K562 (cell line): ENCODE data around the gene CTSF. TPM values are rescaled to one million over a fixed set of nuclear protein-coding genes. Genes with fewer than 3 reads are reported as not detected.

Experiments used
- ATAC-seq: fragments of 200-7000 bp; cut with Tn5 transposase; 3 replicates; pipeline ENCODE4 v1.9.1; 2020; ENCODE audit warnings: moderate library complexity
- BruUV-seq: library from RNA; stranded (reverse); fragments of 400-500 nt; replicated peaks from 2 replicates; lab custom pipeline; 2021; lab: Mats Ljungman, UMichigan
- CTCF ChIA-PET: fragments of 300-600 bp; formaldehyde crosslinking; extraction: SDS; loops from one replicate; lab custom pipeline; 2021; ENCODE audit warnings: low intra/inter-chr PET ratio; lab: Yijun Ruan, JAX
- POLR2A ChIA-PET: fragments of 300-600, 350-650 bp; sonication (Branson Sonifier 250); formaldehyde crosslinking; extraction: SDS; loops from one replicate; lab custom pipeline; 2021; ENCODE audit warnings: antibody characterized with exemption, inconsistent platforms; lab: Yijun Ruan, JAX
- DNase-seq, 4 experiments: peaks; one replicate each; pipeline versions ENCODE4 v3.0.0 to v3.0.0-alpha.2; 2011 to 2018; ENCODE audit warnings: low spot score in 3 of 4, mixed read lengths in 3 of 4; ENCODE audit errors: extremely low read depth in 1 of 4
- FAIRE-seq: peaks from 2 replicates; lab custom pipeline; 2011; peaks lifted over from hg19 to GRCh38; lab: Jason Lieb, UNC
- H2AFZ ChIP-seq: 2 replicates; pipeline ENCODE4 v1.6.0; 2011; ENCODE audit warnings: low read depth, low read length, control low read depth, inconsistent platforms
- H3K27ac ChIP-seq: fragments of 200-600 bp; 3 replicates; pipeline ENCODE4 v1.8.0; 2011; ENCODE audit warnings: low read depth, mild to moderate bottlenecking, control low read depth, inconsistent platforms, low read length, moderate library complexity, mixed read lengths; ENCODE audit errors: extremely low read depth
- H3K27me3 ChIP-seq, 2 experiments: fragments of 300-600 bp in 1 of 2; 2 replicates in 1 of 2; 3 replicates in 1 of 2; pipeline versions ENCODE4 v1.6.0 to v1.8.0; 2011; ENCODE audit warnings: inconsistent platforms in 2 of 2, low read length in 2 of 2, mild to moderate bottlenecking in 1 of 2, mixed read lengths in 1 of 2, moderate library complexity in 1 of 2; ENCODE audit not compliant: control insufficient read depth in 2 of 2, insufficient read depth in 2 of 2
- H3K36me3 ChIP-seq: fragments of 300-600 bp; 3 replicates; pipeline ENCODE4 v1.8.0; 2011; ENCODE audit warnings: mild to moderate bottlenecking, low read length, inconsistent platforms; ENCODE audit not compliant: control insufficient read depth, insufficient read depth
- H3K4me1 ChIP-seq, 2 experiments: fragments of 200-600 bp in 1 of 2; replicated peaks in 1 of 2; 2 replicates in 1 of 2; 3 replicates in 1 of 2; pipeline versions ENCODE4 v1.5.1 to v1.8.0; 2011; ENCODE audit warnings: inconsistent platforms in 2 of 2, low read length in 2 of 2, mild to moderate bottlenecking in 1 of 2, mixed read lengths in 1 of 2, moderate library complexity in 1 of 2; ENCODE audit not compliant: control insufficient read depth in 2 of 2, insufficient read depth in 2 of 2
- H3K4me2 ChIP-seq: 2 replicates; pipeline ENCODE4 v1.6.1; 2011; ENCODE audit warnings: low read length, control low read depth, inconsistent platforms, mixed read lengths; ENCODE audit not compliant: insufficient read depth
- H3K4me3 ChIP-seq: fragments of 200-600 bp; sonication (generic), shearing (Covaris generic); 2 replicates; pipeline ENCODE4 v1.5.1; 2016; ENCODE audit warnings: control low read depth, inconsistent platforms
- H3K79me2 ChIP-seq: fragments of 200-600 bp; 3 replicates; pipeline ENCODE4 v1.8.0; 2011; ENCODE audit warnings: low read length, inconsistent platforms; ENCODE audit not compliant: control insufficient read depth, insufficient read depth
- H3K9ac ChIP-seq, 2 experiments: 2 replicates each; pipeline versions ENCODE4 v1.6.0 to v1.6.1; 2011; ENCODE audit warnings: low read depth in 2 of 2, low read length in 2 of 2, control low read depth in 1 of 2, inconsistent platforms in 1 of 2, mild to moderate bottlenecking in 1 of 2, mixed read lengths in 1 of 2; ENCODE audit not compliant: insufficient read depth in 1 of 2
- H3K9me1 ChIP-seq: one replicate; pipeline ENCODE4 v1.6.0; 2011; ENCODE audit warnings: inconsistent platforms, mild to moderate bottlenecking, low read length, moderate library complexity; ENCODE audit not compliant: control insufficient read depth, insufficient read depth
- H3K9me3 ChIP-seq: replicated peaks from 2 replicates; pipeline ENCODE4 v1.5.1; 2011; ENCODE audit warnings: low read depth, low read length, inconsistent platforms; ENCODE audit not compliant: control insufficient read depth, insufficient read depth
- H4K20me1 ChIP-seq: replicated peaks from 2 replicates; pipeline ENCODE4 v1.6.1; 2011; ENCODE audit warnings: low read length, inconsistent platforms, mixed read lengths; ENCODE audit not compliant: control insufficient read depth, insufficient read depth
- CREB5 ChIP-seq: fragments of 250-450 bp; sonication (Bioruptor Pico); IDR thresholded peaks from 2 replicates; pipeline ENCODE4 v1.5.0; 2020; ENCODE audit warnings: mild to moderate bottlenecking
- HNRNPH1 ChIP-seq: fragments of 200-400 bp; formaldehyde crosslinking; optimal IDR thresholded peaks from 2 replicates; pipeline ENCODE3; 2017; ENCODE audit warnings: low read depth, mild to moderate bottlenecking, low read length, moderate library complexity
- NCOA4 ChIP-seq: fragments of 450-650 bp; IDR thresholded peaks from 2 replicates; pipeline ENCODE4 v1.6.1; 2018; ENCODE audit warnings: mild to moderate bottlenecking; ENCODE audit not compliant: partially characterized antibody
- PBX2 ChIP-seq, 2 experiments: IDR thresholded peaks in 1 of 2; conservative IDR thresholded peaks in 1 of 2; 2 replicates each; pipeline ENCODE4 v1.6.1; 2016; ENCODE audit warnings: low read depth in 2 of 2, mild to moderate bottlenecking in 1 of 2, missing compliant biosample characterization in 1 of 2, missing genetic modification characterization in 1 of 2, moderate library complexity in 1 of 2
- ZBTB1 ChIP-seq: sonication (generic); formaldehyde crosslinking; IDR thresholded peaks from 2 replicates; pipeline ENCODE4 v1.8.1; 2023; ENCODE audit warnings: missing genetic modification reagents, low read depth, mild to moderate bottlenecking, borderline replicate concordance
- ZBTB5 ChIP-seq: fragments of 450-650 bp; IDR thresholded peaks from 2 replicates; pipeline ENCODE4 v1.6.1; 2017; ENCODE audit warnings: antibody characterized with exemption
- WGBS: fragments of 100-300 bp; shearing (Covaris generic); methylation state at CpG from one replicate; pipeline ENCODE4 v1.1.6; 2016; ENCODE audit warnings: low coverage, mixed read lengths; ENCODE audit not compliant: insufficient coverage; ENCODE audit errors: missing lambda C conversion rate; 5-methylcytosine and 5-hydroxymethylcytosine counted together
- in situ Hi-C: fragments of 300-500 bp; cut with MboI; formaldehyde crosslinking; loops from 4 replicates; pipeline ENCODE4 v1.15.0; 2018; ENCODE audit warnings: inconsistent platforms, mixed read lengths
- intact Hi-C: fragments of 100-400 bp; cut with micrococcal nuclease; formaldehyde crosslinking; loops from 2 replicates; pipeline ENCODE4 v1.14.2; 2022
- polyA plus RNA-seq, 8 experiments: library from polyadenylated mRNA; depleted of rRNA in 4 of 8; stranded (reverse) in 5 of 8; unstranded in 3 of 8; fragments of >200 nt; fragmentation: Nextera tagmentation in 2 of 8; fragmentation: Illumina TruSeq in 1 of 8; extraction: Ambion mirVana in 2 of 8; extraction: Trizol in 1 of 8; gene quantifications; 2 replicates each; pipeline versions ENCODE4 v1.2.1 to v1.2.3, GENCODE V29; 2011 to 2014; ENCODE audit warnings: inconsistent platforms in 1 of 8, missing spikeins in 1 of 8
- total RNA-seq, 7 experiments: library from RNA; depleted of rRNA in 6 of 7; stranded (reverse); fragments of >200 nt in 6 of 7; fragmentation: Illumina TruSeq in 2 of 7; extraction: Trizol in 2 of 7; gene quantifications; 2 replicates each; pipeline versions ENCODE4 v1.2.1 to v1.2.3, GENCODE V29; 2011 to 2021; ENCODE audit warnings: low replicate concordance in 1 of 7

Gene CTSF
- total and polyA plus RNA-seq, 9 of the 15 experiments (the other 6 are each of a cell fraction or from before 2014, with no cell fraction given): 0.41 to 10.5 (median 3.8) TPM

GRCh38 chr11:66570850-66571180 lies 2.4 kb upstream of the CTSF start:
- FAIRE-seq: no peak
- in situ Hi-C loops: loop anchor here (5.0 kb wide), 1 partner anchor 111 kb away; no protein-coding TSS in a partner anchor
- H3K36me3 ChIP-seq: no peaks in the 10 kb centered on the region
- BruUV-seq: no TSS peak
- H3K27me3 ChIP-seq: peaks cover 0 to 10% of the 10 kb centered on the region in 2 experiments; a peak in 2 of 5 replicates
- TF ChIP-seq ZBTB5 (no peak), HNRNPH1 (no peak), ZBTB1 (no peak), NCOA4 (no peak), CREB5 (CRISPR knock-in tag) (no peak), PBX2 (CRISPR knock-in tag; IDR thresholded peaks at IDR 0.05; ENCODE audit: low read depth) (no peak), PBX2 (tag; conservative IDR thresholded peaks at IDR 0.05; ENCODE audit: low read depth) (no peak)
- TF ChIP-seq, all 486 proteins: peak for 0
- ChIA-PET POLR2A (interaction anchor here (0.8 kb wide), 1 partner anchor 67 kb away, joined by 3 read pairs; no protein-coding TSS in a partner anchor), CTCF (interaction anchor here (0.5 kb wide), 1 partner anchor 43 kb away, joined by 9 read pairs; no protein-coding TSS in a partner anchor)
- WGBS: 37% methylated on average over 2 of the region's 2 CpGs
- no peak overlapping the region for H2AFZ ChIP-seq
- H3K79me2 ChIP-seq: no peaks in the 10 kb centered on the region
- intact Hi-C loops: no loop called here
- no peaks in the 10 kb centered on the region for H4K20me1 ChIP-seq
- no peaks in the 10 kb centered on the region for H3K9me3 ChIP-seq
- no peak overlapping the region for H3K4me2 ChIP-seq
- no peak overlapping the region for H3K27ac ChIP-seq
- H3K9me1 ChIP-seq: no peaks in the 10 kb centered on the region
- ATAC-seq (no peak), DNase-seq (no peak)
- H3K4me3 ChIP-seq: no peak overlapping the region
- H3K9ac ChIP-seq: no peak overlapping the region
- peaks cover 8 to 19% of the 10 kb centered on the region in 2 experiments; a peak in 4 of 5 replicates for H3K4me1 ChIP-seq
